Caco-2 (cell line): ENCODE results near the gene AIG1. TPM values are rescaled to one million over a fixed set of nuclear protein-coding genes. Genes with fewer than 3 reads are reported as not detected.
"Not testable (repeated sequence)": the region's sequence is repeated elsewhere in the genome, so short reads cannot be mapped to it uniquely, and the experiment has no call there.

Experiments used
- BruUV-seq: library from RNA; stranded (reverse); fragments of 400-500 nt; replicated peaks from 2 replicates; lab custom pipeline; 2021; lab: Mats Ljungman, UMichigan
- CTCF ChIA-PET: fragments of 300-600 bp; sonication (Branson Sonifier 250); formaldehyde crosslinking; loops from one replicate; lab custom pipeline; 2022; ENCODE audit warnings: antibody characterized with exemption; lab: Charles Lee
- POLR2A ChIA-PET: fragments of 300-600 bp; sonication (Branson Sonifier 250); formaldehyde crosslinking; loops from one replicate; lab custom pipeline; 2022; ENCODE audit warnings: antibody characterized with exemption; lab: Charles Lee
- DNase-seq, 2 experiments: peaks; one replicate each; pipeline versions ENCODE4 v3.0.0 to v3.0.0-alpha.2; 2020 to 2022
- H3K27me3 ChIP-seq: replicated peaks from 2 replicates; pipeline ENCODE4 v1.6.0; 2011; ENCODE audit warnings: low read length; ENCODE audit not compliant: control insufficient read depth, insufficient read depth
- H3K36me3 ChIP-seq: 2 replicates; pipeline ENCODE4 v1.5.1; 2011; ENCODE audit warnings: low read length; ENCODE audit not compliant: control insufficient read depth, insufficient read depth
- H3K4me1 ChIP-seq: fragments of 250-450 bp; sonication (Bioruptor Pico); 2 replicates; pipeline ENCODE4 v1.5.1; 2020; ENCODE audit warnings: mild to moderate bottlenecking
- H3K4me3 ChIP-seq: 2 replicates; pipeline ENCODE4 v1.5.1; 2011; ENCODE audit warnings: low read depth, mild to moderate bottlenecking, control low read depth, low read length
- H3K9me3 ChIP-seq: fragments of 250-450 bp; sonication (Bioruptor Pico); 2 replicates; pipeline ENCODE4 v1.5.1; 2020; ENCODE audit warnings: mild to moderate bottlenecking, moderate library complexity
- H3K27ac Mint-ChIP-seq: one replicate; pipeline ENCODE4 v1.8.0; 2022; ENCODE audit warnings: mixed read lengths; ENCODE audit not compliant: unreplicated experiment
- H3K27me3 Mint-ChIP-seq: one replicate; pipeline ENCODE4 v1.8.0; 2022; ENCODE audit warnings: mixed read lengths; ENCODE audit not compliant: insufficient read depth, unreplicated experiment
- H3K36me3 Mint-ChIP-seq: one replicate; pipeline ENCODE4 v1.8.0; 2022; ENCODE audit warnings: mild to moderate bottlenecking, mixed read lengths; ENCODE audit not compliant: insufficient read depth, unreplicated experiment
- H3K4me1 Mint-ChIP-seq: one replicate; pipeline ENCODE4 v1.8.0; 2022; ENCODE audit warnings: low read depth, mixed read lengths; ENCODE audit not compliant: unreplicated experiment
- H3K4me3 Mint-ChIP-seq: one replicate; pipeline ENCODE4 v1.8.0; 2022; ENCODE audit warnings: mild to moderate bottlenecking, moderate library complexity, mixed read lengths; ENCODE audit not compliant: unreplicated experiment
- H3K9me3 Mint-ChIP-seq: one replicate; pipeline ENCODE4 v1.8.0; 2022; ENCODE audit warnings: mixed read lengths; ENCODE audit not compliant: unreplicated experiment
- CTCF ChIP-seq, 2 experiments: fragments of 200-600 bp in 1 of 2; IDR thresholded peaks; 1 replicate in 1 of 2; 2 replicates in 1 of 2; pipeline versions ENCODE4 v1.5.1 to v1.8.0; 2011 to 2022; ENCODE audit warnings: antibody characterized with exemption in 1 of 2, control low read depth in 1 of 2, inconsistent platforms in 1 of 2, low read depth in 1 of 2, low read length in 1 of 2, mild to moderate bottlenecking in 1 of 2, moderate library complexity in 1 of 2; ENCODE audit not compliant: insufficient read depth in 1 of 2, severe bottlenecking in 1 of 2, unreplicated experiment in 1 of 2
- intact Hi-C: fragments of 100-400 bp; cut with micrococcal nuclease; formaldehyde crosslinking; loops from one replicate; pipeline ENCODE4 v1.10.0; 2022; ENCODE audit not compliant: unreplicated experiment
- total RNA-seq: library from RNA; stranded (reverse); gene quantifications from 2 replicates; pipeline ENCODE4 v1.2.3, GENCODE V29; 2022

Gene AIG1
- total RNA-seq, 1 experiment from 2014 or later: 27.6 TPM

GRCh38 chr6:143298071-143298470 lies 237.4 kb downstream of the AIG1 start:
- Histone ChIP-seq H3K36me3 (no peaks in the 10 kb centered on the region), H3K4me3 (no peak overlapping the region), H3K4me1 (no peaks in the 10 kb centered on the region), H3K27me3 (no peaks in the 10 kb centered on the region), H3K9me3 (no peaks in the 10 kb centered on the region)
- DNase-seq: no peak
- H3K4me3 Mint-ChIP-seq: no peak overlapping the region
- ChIA-PET POLR2A (no interaction called here), CTCF (no interaction called here)
- TF ChIP-seq CTCF (IDR thresholded peaks at IDR 0.05; ENCODE audit: insufficient read depth in 1 of 2, low read depth in 1 of 2, low read length in 1 of 2, severe bottlenecking in 1 of 2, unreplicated experiment in 1 of 2): no peak
- no peaks in the 10 kb centered on the region for H3K27me3 Mint-ChIP-seq
- intact Hi-C loops: no loop called here
- no peaks in the 10 kb centered on the region for H3K36me3 Mint-ChIP-seq
- no TSS peak for BruUV-seq
- no peaks in the 10 kb centered on the region for H3K4me1 Mint-ChIP-seq
- no peak overlapping the region for H3K27ac Mint-ChIP-seq
- peaks cover 9% of the 10 kb centered on the region for H3K9me3 Mint-ChIP-seq

- no peak for TF ChIP-seq CTCF (IDR thresholded peaks at IDR 0.05; ENCODE audit: insufficient read depth in 1 of 2, low read depth in 1 of 2, low read length in 1 of 2, severe bottlenecking in 1 of 2, unreplicated experiment in 1 of 2)
- Mint-ChIP-seq H3K27me3 (no peaks in the 10 kb centered on the region), H3K4me3 (no peak overlapping the region), H3K4me1 (no peaks in the 10 kb centered on the region), H3K27ac (no peak overlapping the region), H3K9me3 (peaks cover 9% of the 10 kb centered on the region), H3K36me3 (no peaks in the 10 kb centered on the region)
- POLR2A ChIA-PET: no interaction called here
- no peaks in the 10 kb centered on the region for H3K27me3 ChIP-seq
- intact Hi-C loops: no loop called here
- no peak for DNase-seq
- CTCF ChIA-PET: no interaction called here
- H3K4me1 ChIP-seq: no peaks in the 10 kb centered on the region
- H3K4me3 ChIP-seq: no peak overlapping the region
- H3K36me3 ChIP-seq: no peaks in the 10 kb centered on the region
- no peaks in the 10 kb centered on the region for H3K9me3 ChIP-seq
- no TSS peak for BruUV-seq
Measured at GRCh38 chr6:143299253-143300166, 238.8 kb downstream of the AIG1 start.

GRCh38 chr6:143301188-143301587 lies 240.5 kb downstream of the AIG1 start:
- Mint-ChIP-seq H3K4me1 (no peaks in the 10 kb centered on the region), H3K27ac (no peak overlapping the region), H3K9me3 (peaks cover 17% of the 10 kb centered on the region), H3K4me3 (no peak overlapping the region), H3K27me3 (no peaks in the 10 kb centered on the region), H3K36me3 (no peaks in the 10 kb centered on the region)
- H3K27me3 ChIP-seq: no peaks in the 10 kb centered on the region
- no peaks in the 10 kb centered on the region for H3K36me3 ChIP-seq
- CTCF ChIA-PET: no interaction called here
- no peaks in the 10 kb centered on the region for H3K4me1 ChIP-seq
- intact Hi-C loops: no loop called here
- POLR2A ChIA-PET: no interaction called here
- no peak for TF ChIP-seq CTCF (IDR thresholded peaks at IDR 0.05; ENCODE audit: insufficient read depth in 1 of 2, low read depth in 1 of 2, low read length in 1 of 2, severe bottlenecking in 1 of 2, unreplicated experiment in 1 of 2)
- no TSS peak for BruUV-seq
- no peaks in the 10 kb centered on the region for H3K9me3 ChIP-seq
- no peak for DNase-seq
- H3K4me3 ChIP-seq: no peak overlapping the region

DNA sequence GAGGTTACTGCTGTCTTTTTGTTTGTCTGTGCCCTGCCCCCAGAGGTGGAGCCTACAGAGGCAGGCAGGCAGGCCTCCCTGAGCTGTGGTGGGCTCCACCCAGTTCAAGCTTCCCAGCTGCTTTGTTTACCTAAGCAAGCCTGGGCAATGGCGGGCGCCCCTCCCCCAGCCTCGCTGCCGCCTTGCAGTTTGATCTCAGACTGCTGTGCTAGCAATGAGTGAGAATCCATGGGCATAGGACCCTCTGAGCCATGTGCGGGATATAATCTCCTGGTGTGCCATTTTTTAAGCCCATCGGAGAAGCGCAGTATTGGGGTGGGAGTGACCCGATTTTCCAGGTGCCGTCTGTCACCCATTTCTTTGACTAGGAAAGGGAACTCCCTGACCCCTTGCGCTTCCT lies 247.1 kb downstream of the AIG1 start:
- H3K27me3 ChIP-seq, H3K27ac Mint-ChIP-seq, H3K36me3 ChIP-seq, H3K4me1 ChIP-seq, H3K9me3 Mint-ChIP-seq, BruUV-seq, intact Hi-C loops, H3K9me3 ChIP-seq, H3K4me1 Mint-ChIP-seq, POLR2A ChIA-PET, H3K4me3 ChIP-seq, H3K4me3 Mint-ChIP-seq, CTCF ChIA-PET, H3K36me3 Mint-ChIP-seq, DNase-seq, H3K27me3 Mint-ChIP-seq: not testable (repeated sequence)
